Measurements from ENCODE around the gene OTOS. TPM values are rescaled to one million over a fixed set of nuclear protein-coding genes. Genes with fewer than 3 reads are reported as not detected.

Gene OTOS
- total RNA-seq, 4 donors from 2014 or later = not detected

DNA sequence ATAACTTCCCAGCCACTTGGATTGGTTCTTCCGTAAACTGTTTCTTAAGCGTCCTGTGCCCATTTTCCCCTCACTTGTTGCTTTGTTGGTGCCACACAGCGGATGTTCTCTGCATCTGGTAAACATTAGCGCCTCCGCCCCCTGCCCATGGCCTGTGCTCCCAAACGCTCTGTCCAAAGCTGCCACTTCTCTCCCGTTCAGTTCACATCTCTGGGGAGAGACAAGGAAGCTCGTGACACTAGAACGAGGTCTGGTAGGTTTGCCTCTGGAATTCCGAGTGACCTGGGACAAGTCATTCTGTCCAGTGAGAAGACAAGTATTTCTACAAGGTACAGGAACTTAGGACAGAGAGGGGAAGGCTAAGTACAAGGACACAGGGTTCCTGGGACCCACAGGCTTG lies 13.7 kb downstream of the OTOS start:
- TF ChIP-seq, protein P1, sequence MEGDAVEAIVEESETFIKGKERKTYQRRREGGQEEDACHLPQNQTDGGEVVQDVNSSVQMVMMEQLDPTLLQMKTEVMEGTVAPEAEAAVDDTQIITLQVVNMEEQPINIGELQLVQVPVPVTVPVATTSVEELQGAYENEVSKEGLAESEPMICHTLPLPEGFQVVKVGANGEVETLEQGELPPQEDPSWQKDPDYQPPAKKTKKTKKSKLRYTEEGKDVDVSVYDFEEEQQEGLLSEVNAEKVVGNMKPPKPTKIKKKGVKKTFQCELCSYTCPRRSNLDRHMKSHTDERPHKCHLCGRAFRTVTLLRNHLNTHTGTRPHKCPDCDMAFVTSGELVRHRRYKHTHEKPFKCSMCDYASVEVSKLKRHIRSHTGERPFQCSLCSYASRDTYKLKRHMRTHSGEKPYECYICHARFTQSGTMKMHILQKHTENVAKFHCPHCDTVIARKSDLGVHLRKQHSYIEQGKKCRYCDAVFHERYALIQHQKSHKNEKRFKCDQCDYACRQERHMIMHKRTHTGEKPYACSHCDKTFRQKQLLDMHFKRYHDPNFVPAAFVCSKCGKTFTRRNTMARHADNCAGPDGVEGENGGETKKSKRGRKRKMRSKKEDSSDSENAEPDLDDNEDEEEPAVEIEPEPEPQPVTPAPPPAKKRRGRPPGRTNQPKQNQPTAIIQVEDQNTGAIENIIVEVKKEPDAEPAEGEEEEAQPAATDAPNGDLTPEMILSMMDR (IDR thresholded peaks at IDR 0.05) = no peak

DNA sequence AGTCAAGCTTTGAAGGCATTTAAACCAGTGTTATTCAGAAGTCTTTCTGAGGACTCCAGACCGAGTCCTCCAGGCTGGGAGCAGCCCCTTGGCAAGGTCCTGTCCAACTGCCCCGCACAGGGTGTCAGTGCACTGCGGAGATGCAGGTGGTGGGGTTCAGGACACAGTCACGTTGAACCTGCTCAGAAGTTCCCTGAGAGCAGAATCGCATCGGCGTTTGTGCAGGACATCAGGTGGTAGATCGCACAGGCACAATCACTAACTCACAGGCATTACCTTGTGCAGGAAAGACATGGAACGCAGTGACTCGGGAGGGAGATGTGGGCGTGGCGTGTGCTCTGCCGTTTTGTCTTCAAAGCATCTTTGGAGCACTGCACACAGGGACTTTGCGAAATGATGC lies 14.7 kb downstream of the OTOS start:
- DNase-seq (ENCODE audit: low spot score) = no peak
- no peak for ATAC-seq (ENCODE audit: low FRiP score)
- TF ChIP-seq, protein P1 (IDR thresholded peaks at IDR 0.05) = no peak

More for the DNA sequence above, 13.7 kb downstream of the OTOS start:
- ATAC-seq (ENCODE audit: low FRiP score) (no peak), DNase-seq (ENCODE audit: low spot score) (no peak)

DNA sequence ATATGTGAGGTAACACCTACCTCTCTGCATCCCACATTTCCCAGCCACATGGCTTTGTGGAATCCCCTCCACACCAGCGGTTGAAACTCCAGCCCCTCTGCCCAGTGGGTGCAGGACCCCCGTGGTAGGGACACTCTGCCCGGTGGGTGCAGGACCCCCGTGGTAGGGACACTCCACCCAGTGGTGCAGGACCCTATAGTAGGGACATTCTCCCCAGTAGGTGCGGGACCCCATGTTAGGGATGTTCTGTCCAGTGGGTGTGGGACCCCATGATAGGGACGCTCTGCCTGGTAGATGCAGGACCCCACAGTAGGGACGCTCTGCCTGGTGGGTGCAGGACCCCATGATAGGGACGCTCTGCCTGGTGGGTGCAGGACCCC lies 15.8 kb downstream of the OTOS start:
- TF ChIP-seq, protein P1 (IDR thresholded peaks at IDR 0.05) = no peak
- no peak for ATAC-seq (ENCODE audit: low FRiP score)
- DNase-seq (ENCODE audit: low spot score) = no peak

DNA sequence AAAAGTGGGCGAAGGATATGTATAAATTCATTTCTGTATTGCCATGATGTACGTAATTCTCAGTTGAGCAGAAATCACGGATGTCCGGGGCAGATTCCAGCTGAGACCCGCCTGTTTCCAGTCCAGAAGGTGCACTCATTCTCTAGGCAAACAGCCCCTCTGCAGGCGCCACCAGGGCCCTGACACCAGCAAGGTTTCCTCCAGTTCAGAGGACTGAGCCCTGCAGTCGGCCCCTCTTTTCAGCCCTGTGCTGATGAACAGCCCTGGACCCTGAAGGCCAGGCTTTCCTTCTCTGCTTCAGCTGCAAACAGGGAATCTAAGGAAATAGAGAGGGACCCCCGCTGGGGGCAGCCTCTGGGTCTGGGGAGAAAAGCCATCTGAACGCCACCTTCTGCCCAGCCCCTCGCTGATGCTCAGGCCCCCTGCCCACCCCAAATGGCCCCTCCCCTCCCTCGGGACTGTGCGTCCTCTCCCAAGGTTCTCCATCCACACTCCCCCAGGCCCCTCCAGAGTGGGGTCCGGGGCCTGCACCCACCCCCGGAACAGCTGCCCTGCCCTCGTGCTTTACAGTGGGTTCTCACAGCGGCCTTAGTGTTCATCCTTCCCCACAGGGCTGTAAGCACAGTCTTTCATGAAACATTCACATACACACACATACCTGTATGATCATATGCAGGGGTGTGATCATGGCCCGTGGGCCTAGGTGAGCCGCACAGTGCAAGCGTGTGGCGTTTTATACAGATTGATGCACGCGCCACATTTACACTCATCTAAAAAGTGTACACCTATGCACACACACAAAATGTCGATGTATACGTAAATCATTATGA lies 16.4 kb downstream of the OTOS start:
- no peak for ATAC-seq (ENCODE audit: low FRiP score)
- TF ChIP-seq, protein P1 (IDR thresholded peaks at IDR 0.05) = no peak
- no peak for DNase-seq (ENCODE audit: low spot score)

DNA sequence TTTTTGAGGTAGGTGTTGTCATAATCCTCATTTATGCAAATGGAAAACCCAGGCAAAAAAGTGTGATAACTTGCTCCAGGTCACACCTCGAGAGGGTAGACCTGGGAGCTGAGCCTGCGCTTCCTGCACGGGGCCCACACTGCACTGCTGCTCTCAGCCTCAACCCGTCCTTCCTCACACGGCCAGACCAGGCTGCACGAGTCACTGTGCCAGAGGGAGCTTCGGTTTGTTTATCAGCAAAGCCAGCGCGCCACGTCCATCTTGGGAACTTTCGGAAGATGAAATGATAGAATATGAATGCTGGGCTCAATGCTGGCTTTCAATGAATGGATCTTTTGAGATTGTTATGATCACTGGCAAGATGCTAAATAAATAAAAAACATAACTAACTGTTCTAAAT lies 18.8 kb downstream of the OTOS start:
- TF ChIP-seq, protein P1 (IDR thresholded peaks at IDR 0.05) = no peak
- no peak for DNase-seq (ENCODE audit: low spot score)

DNA sequence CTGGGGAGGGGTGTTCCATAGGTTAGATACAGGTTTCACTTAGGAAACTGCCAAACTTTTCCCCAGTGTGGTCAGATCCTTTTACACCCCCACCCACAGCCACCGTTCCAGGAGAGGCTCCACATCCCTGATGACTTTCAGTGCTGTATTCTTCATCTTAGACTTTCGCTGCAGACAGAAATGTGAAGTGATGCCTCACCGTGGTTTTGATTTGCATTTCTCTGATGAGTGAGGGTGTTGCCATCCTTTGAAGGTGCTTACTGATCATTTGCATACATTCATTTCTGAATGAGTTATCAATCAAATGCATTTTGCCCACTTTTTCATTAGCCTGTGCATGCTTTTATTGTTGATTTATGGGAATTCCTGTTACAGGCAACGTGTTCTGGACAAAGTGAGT lies 19.3 kb downstream of the OTOS start:
- no peak for DNase-seq (ENCODE audit: low spot score)
- no peak for ATAC-seq (ENCODE audit: low FRiP score)
- TF ChIP-seq, protein P1 (IDR thresholded peaks at IDR 0.05) = no peak

More for the DNA sequence above, 18.8 kb downstream of the OTOS start:
- no peak for ATAC-seq (ENCODE audit: low FRiP score)

DNA sequence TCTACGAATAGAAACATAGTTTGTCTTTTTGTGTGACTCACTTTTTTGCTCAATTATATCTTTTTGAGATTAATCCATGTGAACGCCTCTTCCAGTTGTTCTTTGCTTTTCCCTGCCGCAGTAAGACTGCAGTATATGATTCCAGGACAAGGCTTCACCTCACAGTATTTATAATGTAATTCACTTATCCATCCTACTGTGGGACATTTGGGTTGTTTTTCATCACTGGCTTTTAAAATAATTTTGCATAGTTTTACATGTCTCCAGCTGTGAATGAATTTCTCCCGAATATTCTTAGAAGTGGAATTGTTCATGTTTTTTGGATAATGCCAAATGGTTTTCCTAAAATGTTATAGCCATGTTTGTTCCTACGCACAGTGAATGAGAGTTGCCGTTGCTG lies 26.2 kb downstream of the OTOS start:
- DNase-seq (ENCODE audit: low spot score) (no peak), ATAC-seq (ENCODE audit: low FRiP score) (no peak)
- TF ChIP-seq, protein P1 (IDR thresholded peaks at IDR 0.05) = no peak

All from omental fat pad (tissue), 4 donors.